C4-2B (cell line): ENCODE measurements around the gene GRIK2.

Experiments
- CTCF ChIP-seq: fragments of 450-650 bp; conservative IDR thresholded peaks from 2 replicates; pipeline ENCODE4 v1.5.1; 2017; ENCODE audit warnings: mild to moderate bottlenecking
- ZFX ChIP-seq: fragments of 450-650 bp; IDR thresholded peaks from 2 replicates; pipeline ENCODE4 v1.6.1; 2017

DNA sequence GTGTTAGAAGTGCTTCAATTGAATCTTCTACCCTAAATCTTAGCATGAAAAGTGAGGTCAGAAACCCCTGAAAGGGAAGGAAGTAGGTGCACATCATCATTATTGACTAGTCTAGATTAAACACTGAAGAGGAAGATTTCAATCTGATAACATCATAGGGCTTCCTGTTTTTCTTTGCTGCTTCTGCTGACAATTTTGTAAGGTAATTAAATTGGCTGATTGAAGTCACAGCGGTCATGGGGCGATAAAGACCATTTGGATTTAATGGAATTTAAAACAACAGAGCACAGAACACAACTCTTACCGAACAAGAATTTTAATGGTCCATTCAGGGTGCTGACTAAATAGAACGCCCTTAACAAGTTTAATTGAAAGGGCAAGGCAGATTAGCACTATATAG, 11.3 kb downstream of the GRIK2 start:
- TF ChIP-seq CTCF (no peak), ZFX (no peak)
